ENCODE results near the gene ABCG8. TPM values are rescaled to one million over a fixed set of nuclear protein-coding genes. Genes with fewer than 3 reads are reported as not detected.

ABCG8 gene
- polyA plus RNA-seq, 1 donor (not counting 4 experiments of a cell fraction or from before 2014, with no cell fraction given): not detected

GRCh38 chr2:43812947-43813346, 25.8 kb upstream of the ABCG8 start:
- Histone ChIP-seq H3K4me2 (ENCODE audit: control insufficient read depth, extremely low read depth, insufficient read depth, low read depth, low read length) (no peak overlapping the region), H3K9ac (ENCODE audit: control insufficient read depth, extremely low read depth, insufficient read depth, low read length) (no peak overlapping the region), H3K27me3 (ENCODE audit: control insufficient read depth, extremely low read depth, insufficient read depth, low read length) (no peaks in the 10 kb centered on the region), H3K9me3 (ENCODE audit: control insufficient read depth, low read depth, low read length) (no peaks in the 10 kb centered on the region), H3K79me2 (ENCODE audit: control insufficient read depth, insufficient read depth, low read length) (no peaks in the 10 kb centered on the region), H2AFZ (ENCODE audit: control insufficient read depth, low read length) (no peak overlapping the region), H3K4me3 (ENCODE audit: control insufficient read depth in 2 of 3, extremely low read depth in 1 of 3, insufficient read depth in 2 of 3, low read depth in 1 of 3, low read length in 3 of 3) (no peak overlapping the region), H3K4me1 (ENCODE audit: control insufficient read depth, extremely low read depth, insufficient read depth, low read length) (no peaks in the 10 kb centered on the region), H3K27ac (ENCODE audit: control insufficient read depth, insufficient read depth, low read length) (no peak overlapping the region), H3K36me3 (ENCODE audit: control insufficient read depth in 2 of 2, extremely low read depth in 1 of 2, insufficient read depth in 2 of 2, low read length in 2 of 2) (peaks cover 2 to 3% of the 10 kb centered on the region in 2 experiments), H4K20me1 (ENCODE audit: control insufficient read depth, extremely low read depth, insufficient read depth, low read length) (no peaks in the 10 kb centered on the region), H3K9me1 (ENCODE audit: control insufficient read depth, extremely low read depth, insufficient read depth, low read length) (no peaks in the 10 kb centered on the region)
- FAIRE-seq: no peak
- dilution Hi-C loops (cut with MboI; ENCODE audit: extremely low pct_ligation_motif_present, low sequenced_read_pairs): no loop called here
- no peak for DNase-seq (ENCODE audit: low read depth, low spot score)
- TF ChIP-seq CTCF (optimal IDR thresholded peaks at IDR 0.05 in 1 of 3, IDR thresholded peaks at IDR 0.05 in 1 of 3, conservative IDR thresholded peaks at IDR 0.05 in 1 of 3; ENCODE audit: extremely low read depth in 1 of 3, insufficient read depth in 2 of 3, low read length in 3 of 3) (no peak), EZH2 (IDR thresholded peaks at IDR 0.05; ENCODE audit: low read length) (no peak)

DNA sequence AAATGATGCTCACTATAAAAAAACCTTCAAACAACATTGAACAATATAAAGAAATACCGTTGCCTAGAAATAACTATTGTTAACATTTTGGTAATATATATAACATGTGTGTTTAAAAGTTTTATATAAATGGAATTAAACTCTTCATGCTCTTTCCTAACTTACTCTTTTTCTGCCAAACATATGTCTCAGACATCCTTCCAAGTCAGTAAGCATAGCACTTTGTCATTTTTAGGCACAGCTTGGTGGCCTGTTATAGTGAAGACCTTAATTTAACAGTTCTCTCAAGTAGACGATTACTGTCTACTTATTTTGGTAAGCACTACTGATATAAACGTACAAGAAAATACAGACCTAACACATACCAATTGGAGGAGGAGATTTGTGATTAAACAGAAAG, 24.1 kb upstream of the ABCG8 start:
- Histone ChIP-seq H3K4me1 (ENCODE audit: control insufficient read depth, extremely low read depth, insufficient read depth, low read length) (no peaks in the 10 kb centered on the region), H3K79me2 (ENCODE audit: control insufficient read depth, insufficient read depth, low read length) (no peaks in the 10 kb centered on the region), H3K9me3 (ENCODE audit: control insufficient read depth, low read depth, low read length) (no peaks in the 10 kb centered on the region), H2AFZ (ENCODE audit: control insufficient read depth, low read length) (no peak overlapping the region), H3K27me3 (ENCODE audit: control insufficient read depth, extremely low read depth, insufficient read depth, low read length) (no peaks in the 10 kb centered on the region), H3K36me3 (ENCODE audit: control insufficient read depth in 2 of 2, extremely low read depth in 1 of 2, insufficient read depth in 2 of 2, low read length in 2 of 2) (peaks cover 2 to 3% of the 10 kb centered on the region in 2 experiments), H3K9ac (ENCODE audit: control insufficient read depth, extremely low read depth, insufficient read depth, low read length) (no peak overlapping the region), H3K27ac (ENCODE audit: control insufficient read depth, insufficient read depth, low read length) (no peak overlapping the region), H3K4me2 (ENCODE audit: control insufficient read depth, extremely low read depth, insufficient read depth, low read depth, low read length) (no peak overlapping the region), H3K4me3 (ENCODE audit: control insufficient read depth in 2 of 3, extremely low read depth in 1 of 3, insufficient read depth in 2 of 3, low read depth in 1 of 3, low read length in 3 of 3) (no peak overlapping the region), H3K9me1 (ENCODE audit: control insufficient read depth, extremely low read depth, insufficient read depth, low read length) (no peaks in the 10 kb centered on the region), H4K20me1 (ENCODE audit: control insufficient read depth, extremely low read depth, insufficient read depth, low read length) (no peaks in the 10 kb centered on the region)
- no peak for TF ChIP-seq EZH2 (IDR thresholded peaks at IDR 0.05; ENCODE audit: low read length)
- TF ChIP-seq CTCF (optimal IDR thresholded peaks at IDR 0.05 in 1 of 3, IDR thresholded peaks at IDR 0.05 in 1 of 3, conservative IDR thresholded peaks at IDR 0.05 in 1 of 3; ENCODE audit: extremely low read depth in 1 of 3, insufficient read depth in 2 of 3, low read length in 3 of 3): no peak
- FAIRE-seq (no peak), DNase-seq (ENCODE audit: low read depth, low spot score) (no peak)
- dilution Hi-C loops (cut with MboI; ENCODE audit: extremely low pct_ligation_motif_present, low sequenced_read_pairs): no loop called here
